Measurements from ENCODE around the gene ALX4.

DNA sequence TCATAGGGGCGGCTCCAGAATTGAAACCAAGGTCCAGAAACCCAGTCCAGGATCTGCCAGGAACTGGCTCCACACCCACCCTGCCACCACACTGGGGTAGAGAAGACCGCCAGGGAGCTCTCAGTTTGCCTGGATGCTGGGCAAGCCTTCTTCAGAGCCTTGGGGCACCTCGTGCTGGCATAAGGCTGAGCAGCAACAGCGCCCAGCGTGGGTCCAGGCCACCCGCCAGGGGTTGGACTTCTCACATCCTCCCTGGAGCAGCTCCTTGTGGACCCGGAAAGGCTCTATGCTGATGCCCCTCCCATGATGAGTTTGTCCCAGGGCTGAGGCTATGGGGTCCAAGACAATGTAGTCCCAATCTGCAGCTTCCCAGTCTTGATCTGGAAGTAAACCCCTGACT, 29.7 kb downstream of the ALX4 start:
- TF ChIP-seq EP300 (IDR thresholded peaks at IDR 0.05): no peak
- no peak for TF ChIP-seq MYC (IDR thresholded peaks at IDR 0.05; ENCODE audit: borderline replicate concordance, low read length)
- no peak for TF ChIP-seq RCOR1 (IDR thresholded peaks at IDR 0.05; ENCODE audit: low read depth, low read length)
- no peak for TF ChIP-seq CTCF (IDR thresholded peaks at IDR 0.05)
- TF ChIP-seq POLR2A (IDR thresholded peaks at IDR 0.05; ENCODE audit: low read length): no peak
- TF ChIP-seq CEBPB (IDR thresholded peaks at IDR 0.05): no peak
- TF ChIP-seq CBX8 (IDR thresholded peaks at IDR 0.05): no peak
- TF ChIP-seq JUNB (IDR thresholded peaks at IDR 0.05): no peak
- no peak for TF ChIP-seq CHD4 (IDR thresholded peaks at IDR 0.05; ENCODE audit: borderline replicate concordance)
- no peak for TF ChIP-seq SMC3 (IDR thresholded peaks at IDR 0.05)
- no peak for TF ChIP-seq REST (IDR thresholded peaks at IDR 0.05)

All from A549 (cell line).